HG03108 (cell line): Measurements from ENCODE around the gene PDZRN4.

Source experiments
- ATAC-seq: cut with Tn5 transposase; IDR thresholded peaks from one replicate; pipeline ENCODE4 v1.9.1; 2021; ENCODE audit warnings: moderate library complexity; ENCODE audit not compliant: unreplicated experiment

The PDZRN4 gene

GRCh38 chr12:41348198-41348597, 160.1 kb downstream of the PDZRN4 start:
- no peak for ATAC-seq

GRCh38 chr12:41356181-41356580, 168.1 kb downstream of the PDZRN4 start:
- ATAC-seq = no peak

GRCh38 chr12:41361738-41362137, 173.6 kb downstream of the PDZRN4 start:
- no peak for ATAC-seq

DNA sequence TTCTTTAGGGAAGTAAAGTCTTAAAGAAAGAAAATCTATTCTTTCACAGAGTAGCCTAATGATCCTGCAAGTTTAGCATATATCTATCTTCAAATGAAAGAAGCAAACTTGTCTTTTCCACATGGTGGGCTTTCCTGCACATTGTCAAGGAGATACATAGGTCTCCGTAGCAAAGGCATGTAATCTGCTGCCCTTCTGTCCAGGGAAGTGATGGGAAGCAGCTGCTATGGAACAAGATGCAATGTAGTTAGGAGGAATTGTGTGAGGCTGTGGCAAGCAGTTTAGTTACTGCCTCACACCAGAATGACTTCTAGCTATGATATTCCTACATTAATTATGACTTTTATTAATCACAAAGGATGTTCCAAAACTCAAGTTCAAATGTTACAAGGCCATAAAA, 174.4 kb downstream of the PDZRN4 start:
- no peak for ATAC-seq

GRCh38 chr12:41362931-41363330, 174.8 kb downstream of the PDZRN4 start:
- ATAC-seq = no peak

- no peak for ATAC-seq
Observed at GRCh38 chr12:41364211-41364610, 176.1 kb downstream of the PDZRN4 start.

DNA sequence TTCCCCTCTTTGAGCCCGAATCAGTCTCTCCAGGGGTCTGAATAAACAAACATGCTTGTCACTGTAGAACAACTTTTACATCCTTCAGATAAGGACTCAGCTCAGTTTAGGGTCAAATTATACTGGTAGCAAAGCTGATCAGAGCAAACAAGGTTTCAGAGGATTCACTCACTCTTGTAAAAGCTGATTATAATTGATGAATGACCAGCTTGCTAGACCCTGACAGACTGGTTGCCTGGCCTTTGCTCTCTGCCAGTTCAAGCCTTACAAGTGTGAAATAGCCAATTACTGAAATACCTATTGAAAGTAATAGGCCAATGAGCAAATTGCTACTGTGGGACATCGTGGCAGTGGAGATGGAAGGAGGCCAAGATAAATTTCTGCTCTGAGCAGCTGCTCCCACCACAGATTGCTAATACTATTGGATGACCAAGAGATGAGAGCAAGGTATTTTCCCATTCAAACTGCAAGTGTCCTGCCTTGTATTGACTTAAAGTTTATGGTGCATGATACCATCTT, 177.6 kb downstream of the PDZRN4 start:
- no peak for ATAC-seq

DNA sequence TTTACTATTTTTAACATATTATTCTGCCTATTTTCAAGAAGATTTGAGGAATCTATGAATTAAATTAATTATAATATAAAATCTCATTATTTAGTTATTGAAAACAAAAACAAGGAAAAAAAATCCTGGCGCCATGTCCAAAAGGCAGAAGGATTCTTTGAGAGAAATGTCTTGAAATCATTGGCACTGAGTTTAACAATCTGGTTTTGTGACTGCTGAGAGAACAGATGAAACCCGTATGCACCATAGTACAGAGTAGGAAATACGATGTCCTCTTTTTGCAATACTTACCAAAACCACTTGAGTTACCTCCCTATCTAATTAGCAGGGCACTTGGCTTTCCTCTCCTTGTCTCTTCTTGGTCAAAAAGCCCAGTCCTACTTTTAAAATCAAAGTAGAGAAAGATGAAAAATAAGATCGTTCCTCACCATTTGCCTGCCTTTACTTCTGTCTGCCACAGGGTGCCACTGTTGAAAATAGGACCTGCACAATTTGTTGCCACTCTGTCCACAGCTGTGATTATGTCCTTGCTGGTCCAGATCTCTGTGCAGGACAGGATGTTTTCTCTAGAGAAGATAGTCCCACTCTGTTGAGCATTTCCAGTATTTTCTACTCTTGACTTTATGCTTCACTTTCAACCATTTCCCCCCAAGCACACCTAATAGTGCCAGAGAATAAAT, 179.7 kb downstream of the PDZRN4 start:
- ATAC-seq = no peak

DNA sequence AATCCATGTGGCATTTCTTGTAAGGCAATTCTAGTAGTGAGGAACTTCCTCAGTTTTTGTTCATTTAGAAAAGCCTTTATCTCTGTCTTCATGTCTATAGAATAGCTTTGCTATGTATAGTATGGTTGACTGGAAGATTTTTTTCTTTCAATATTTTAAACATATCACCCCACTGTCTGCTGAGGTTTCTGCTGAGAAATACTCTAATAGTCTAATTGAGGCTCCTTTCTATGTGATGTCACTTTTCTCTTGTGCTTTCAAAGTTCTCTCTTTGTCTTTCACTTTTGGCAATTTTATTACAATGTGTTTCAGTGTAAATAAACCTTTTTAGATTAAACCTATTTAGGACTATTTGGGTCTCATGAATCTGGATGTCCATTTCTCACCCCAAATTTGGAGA, 192.8 kb downstream of the PDZRN4 start:
- no peak for ATAC-seq

DNA sequence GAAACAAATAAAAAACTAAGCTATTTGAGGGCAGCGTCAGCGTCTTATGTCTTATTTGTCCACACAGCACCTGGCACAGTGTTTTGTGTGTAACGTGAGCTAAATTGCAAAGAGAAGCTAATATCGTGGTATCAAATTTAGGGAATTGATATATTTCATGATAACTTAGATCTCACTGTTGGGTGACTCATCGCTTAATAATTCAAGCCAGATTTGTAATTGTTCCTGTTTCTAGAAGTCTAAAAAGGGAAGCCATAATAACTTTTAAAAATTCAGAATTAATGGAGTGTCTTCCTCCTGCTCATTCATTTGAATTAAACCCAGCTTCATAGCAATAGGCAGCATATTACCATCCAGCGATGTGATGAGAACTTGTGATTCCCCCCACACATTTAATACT, 214.7 kb downstream of the PDZRN4 start:
- ATAC-seq = no peak

- no peak for ATAC-seq
Observed at GRCh38 chr12:41407232-41407799, 219.2 kb downstream of the PDZRN4 start.

GRCh38 chr12:41409628-41410027, 221.5 kb downstream of the PDZRN4 start:
- ATAC-seq = no peak

- no peak for ATAC-seq
Observed at GRCh38 chr12:41418586-41418985, 230.5 kb downstream of the PDZRN4 start.

DNA sequence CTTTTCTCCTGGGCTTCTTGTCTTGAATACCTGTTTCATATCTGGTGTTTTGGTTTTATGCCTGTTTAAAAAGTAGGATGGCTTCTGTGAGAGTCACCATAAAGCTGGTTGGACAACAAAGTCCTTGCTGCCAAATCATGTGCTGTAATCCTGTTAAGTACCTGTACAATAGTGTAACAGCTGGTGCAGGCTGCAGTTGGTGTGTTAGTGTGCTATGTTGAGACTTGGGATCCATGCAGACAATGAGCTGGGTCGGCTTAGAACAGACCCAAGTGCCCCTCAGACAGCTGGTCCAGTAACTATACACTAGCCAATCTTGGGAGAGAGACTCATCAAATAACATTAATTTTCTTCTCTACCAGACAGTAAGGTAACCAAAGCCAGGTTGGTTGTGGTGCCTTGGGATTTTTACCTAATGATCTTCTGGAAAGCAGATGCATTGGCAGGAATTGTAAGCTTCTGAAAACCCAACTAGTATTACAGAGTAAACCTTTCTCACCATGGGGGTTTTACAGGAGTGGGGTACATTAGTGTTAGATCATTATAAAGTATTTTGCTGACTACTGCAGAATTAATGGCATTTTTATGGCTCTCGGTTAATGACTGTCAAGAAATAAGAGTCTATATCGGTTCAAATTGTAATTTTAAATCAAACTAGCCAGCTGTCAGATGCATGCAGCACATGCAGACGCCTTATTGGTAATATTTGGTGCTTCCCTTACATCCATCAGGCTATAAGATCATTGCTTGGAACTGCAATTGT, 231.2 kb downstream of the PDZRN4 start:
- ATAC-seq = no peak

- no peak for ATAC-seq
Observed at GRCh38 chr12:41424651-41425050, 236.5 kb downstream of the PDZRN4 start.

DNA sequence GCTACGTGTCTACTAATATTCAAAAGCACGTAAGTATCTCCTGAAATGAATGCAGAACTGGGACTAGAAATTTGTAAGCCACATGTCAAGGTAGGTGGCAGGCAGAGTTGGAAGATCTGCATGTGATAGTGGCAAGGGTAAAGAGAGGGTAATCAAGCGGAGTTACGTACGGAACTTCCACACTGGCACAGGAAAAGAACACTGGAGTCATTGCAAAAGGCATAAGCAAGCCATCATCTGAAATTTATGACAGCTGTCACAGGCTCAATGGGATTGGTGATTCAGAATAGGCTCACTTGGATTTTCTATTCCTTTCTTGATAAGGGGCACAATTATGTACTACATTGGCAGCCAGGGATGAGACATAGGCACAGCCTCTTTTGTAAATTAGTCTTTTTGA, 245.3 kb downstream of the PDZRN4 start:
- no peak for ATAC-seq

- ATAC-seq = no peak
Observed at GRCh38 chr12:41436076-41436475, 248.0 kb downstream of the PDZRN4 start.

DNA sequence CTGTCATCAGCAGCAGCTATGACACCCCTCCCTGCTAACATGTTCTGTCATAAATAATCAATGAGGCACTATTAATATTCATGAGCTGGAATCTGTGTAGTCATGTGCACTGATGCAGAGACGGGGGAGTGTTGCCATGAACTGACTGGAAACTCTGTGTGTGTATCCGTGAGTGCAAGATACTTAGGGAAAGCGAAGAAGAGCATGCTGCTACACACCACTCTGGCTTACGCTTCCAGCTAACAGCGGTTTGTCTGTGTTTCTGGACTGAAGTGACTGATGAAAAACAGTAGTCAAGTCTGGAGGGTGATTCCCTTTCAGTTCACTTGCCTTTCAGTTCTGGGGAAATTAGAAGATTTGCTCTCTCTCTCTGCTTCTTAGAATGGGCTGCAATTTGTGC, 249.4 kb downstream of the PDZRN4 start:
- ATAC-seq = no peak

DNA sequence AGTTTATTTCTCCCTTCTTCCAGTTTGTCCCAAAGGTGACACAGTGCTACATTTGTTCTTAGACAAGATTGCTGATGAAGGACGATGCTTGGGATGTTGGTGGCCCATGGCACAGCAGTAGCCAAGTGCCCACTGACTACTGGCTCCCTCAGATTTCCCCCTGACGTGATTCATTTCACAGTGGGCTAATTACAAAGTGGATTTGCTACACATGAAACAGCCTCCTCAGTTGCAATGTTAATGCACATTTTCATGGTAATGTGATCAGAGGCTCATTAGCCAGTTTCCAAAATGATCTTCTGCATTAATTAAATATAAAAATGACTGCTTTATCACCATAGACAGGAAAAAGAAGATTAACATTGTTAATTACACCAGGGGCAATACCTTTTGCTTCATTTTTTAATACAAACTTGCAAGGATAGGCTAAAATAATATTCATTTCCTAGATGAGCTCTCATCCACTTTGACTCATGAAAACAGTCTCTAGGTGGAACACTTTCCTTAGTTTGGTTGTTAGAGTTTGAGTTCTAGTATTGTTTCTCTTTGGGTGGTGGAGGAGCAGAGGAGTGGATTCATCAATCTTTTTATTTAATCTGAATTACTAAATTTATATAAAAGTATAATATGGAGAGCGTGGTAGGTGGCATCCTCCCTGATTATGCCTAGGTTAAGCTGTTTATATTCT, 250.9 kb downstream of the PDZRN4 start:
- no peak for ATAC-seq

GRCh38 chr12:41439801-41440200, 251.7 kb downstream of the PDZRN4 start:
- no peak for ATAC-seq

- no peak for ATAC-seq
Observed at GRCh38 chr12:41441180-41441579, 253.1 kb downstream of the PDZRN4 start.
